ENCODE data around the gene PFDN2.

The PFDN2 gene

GRCh38 chr1:161088587-161089110 lies 29.2 kb downstream of the PFDN2 start:
- H3K4me1 ChIP-seq (ENCODE audit: control insufficient read depth in 1 of 2, insufficient read depth in 1 of 2, low read depth in 1 of 2, low read length in 1 of 2), result peaks cover 0 to under 1% of the 10 kb centered on the region in 2 experiments
- H3K27me3 ChIP-seq, result no peaks in the 10 kb centered on the region
- no peak overlapping the region for H3K4me3 ChIP-seq (ENCODE audit: low read depth in 1 of 2, low read length in 1 of 2)
- H3K27ac ChIP-seq, result no peak overlapping the region
- no peak for TF ChIP-seq CTCF (IDR thresholded peaks at IDR 0.05)
- H3K9me3 ChIP-seq, result no peaks in the 10 kb centered on the region
- no peaks in the 10 kb centered on the region for H3K36me3 ChIP-seq

- Histone ChIP-seq H3K4me3 (ENCODE audit: low read depth in 1 of 2, low read length in 1 of 2) (no peak overlapping the region), H3K9me3 (no peaks in the 10 kb centered on the region), H3K27me3 (no peaks in the 10 kb centered on the region), H3K4me1 (ENCODE audit: control insufficient read depth in 1 of 2, insufficient read depth in 1 of 2, low read depth in 1 of 2, low read length in 1 of 2) (peaks cover 0 to 3% of the 10 kb centered on the region in 2 experiments), H3K27ac (no peak overlapping the region), H3K36me3 (no peaks in the 10 kb centered on the region)
- no peak for TF ChIP-seq CTCF (IDR thresholded peaks at IDR 0.05)
These were observed 31.4 kb downstream of the PFDN2 start for GRCh38 chr1:161086457-161086856.

GRCh38 chr1:161085165-161085564 lies 32.7 kb downstream of the PFDN2 start:
- Histone ChIP-seq H3K9me3 (no peaks in the 10 kb centered on the region), H3K27ac (no peak overlapping the region), H3K27me3 (no peaks in the 10 kb centered on the region), H3K36me3 (no peaks in the 10 kb centered on the region), H3K4me3 (ENCODE audit: low read depth in 1 of 2, low read length in 1 of 2) (no peak overlapping the region), H3K4me1 (ENCODE audit: control insufficient read depth in 1 of 2, insufficient read depth in 1 of 2, low read depth in 1 of 2, low read length in 1 of 2) (peaks cover 0 to 3% of the 10 kb centered on the region in 2 experiments)
- TF ChIP-seq CTCF (IDR thresholded peaks at IDR 0.05), result no peak

- H3K9me3 ChIP-seq, result no peaks in the 10 kb centered on the region
- no peak for TF ChIP-seq CTCF (IDR thresholded peaks at IDR 0.05)
These were observed 33.2 kb downstream of the PFDN2 start for GRCh38 chr1:161084597-161084988.

GRCh38 chr1:161083748-161084596 lies 33.9 kb downstream of the PFDN2 start:
- TF ChIP-seq CTCF (IDR thresholded peaks at IDR 0.05), result no peak
- no peak overlapping the region for H3K27ac ChIP-seq
- H3K9me3 ChIP-seq, result no peaks in the 10 kb centered on the region
- H3K36me3 ChIP-seq, result no peaks in the 10 kb centered on the region
- H3K27me3 ChIP-seq, result no peaks in the 10 kb centered on the region
- H3K4me3 ChIP-seq (ENCODE audit: low read depth in 1 of 2, low read length in 1 of 2), result no peak overlapping the region
- H3K4me1 ChIP-seq (ENCODE audit: control insufficient read depth in 1 of 2, insufficient read depth in 1 of 2, low read depth in 1 of 2, low read length in 1 of 2), result peaks cover 0 to 3% of the 10 kb centered on the region in 2 experiments

More at GRCh38 chr1:161084597-161084988, 33.2 kb downstream of the PFDN2 start:
- Histone ChIP-seq H3K4me3 (ENCODE audit: low read depth in 1 of 2, low read length in 1 of 2) (no peak overlapping the region), H3K36me3 (no peaks in the 10 kb centered on the region), H3K27me3 (no peaks in the 10 kb centered on the region), H3K4me1 (ENCODE audit: control insufficient read depth in 1 of 2, insufficient read depth in 1 of 2, low read depth in 1 of 2, low read length in 1 of 2) (peaks cover 0 to 3% of the 10 kb centered on the region in 2 experiments), H3K27ac (no peak overlapping the region)
